ENCODE data around the gene POLG.

Gene POLG

GRCh38 chr15:89325039-89325803 is 9.4 kb downstream of the POLG start:
- DNase-seq = no peak

- DNase-seq = no peak
These were observed 10.8 kb downstream of the POLG start for GRCh38 chr15:89323825-89324224.

- no peak for DNase-seq
These were observed 11.8 kb downstream of the POLG start for GRCh38 chr15:89322822-89323221.

GRCh38 chr15:89321521-89322410 is 12.9 kb downstream of the POLG start:
- DNase-seq = no peak

GRCh38 chr15:89320200-89320599 is 14.4 kb downstream of the POLG start:
- DNase-seq = no peak

GRCh38 chr15:89319678-89320077 is 14.9 kb downstream of the POLG start:
- no peak for DNase-seq

- DNase-seq = no peak
These were observed 17.4 kb downstream of the POLG start for GRCh38 chr15:89317186-89317720.

GRCh38 chr15:89316504-89316903 is 18.1 kb downstream of the POLG start:
- DNase-seq = no peak

- DNase-seq = no peak
These were observed 19.2 kb downstream of the POLG start for GRCh38 chr15:89315375-89315929.

- no peak for DNase-seq
These were observed 24.6 kb downstream of the POLG start for GRCh38 chr15:89309993-89310392.

GRCh38 chr15:89308236-89308635 is 26.4 kb downstream of the POLG start:
- no peak for DNase-seq

GRCh38 chr15:89307791-89308190 is 26.8 kb downstream of the POLG start:
- no peak for DNase-seq

GRCh38 chr15:89307046-89307587 is 27.5 kb downstream of the POLG start:
- DNase-seq = no peak

GRCh38 chr15:89305395-89305794 is 29.2 kb downstream of the POLG start:
- DNase-seq = no peak

- no peak for DNase-seq
These were observed 30.6 kb downstream of the POLG start for GRCh38 chr15:89303986-89304385.

GRCh38 chr15:89301304-89302089 is 33.1 kb downstream of the POLG start:
- DNase-seq = no peak

- DNase-seq = no peak
These were observed 34.7 kb downstream of the POLG start for GRCh38 chr15:89299896-89300295.

GRCh38 chr15:89293012-89293411 is 41.6 kb downstream of the POLG start:
- DNase-seq = no peak

- DNase-seq = no peak
These were observed 42.6 kb downstream of the POLG start for GRCh38 chr15:89291934-89292438.

GRCh38 chr15:89283201-89283600 is 51.4 kb downstream of the POLG start:
- DNase-seq = no peak

GRCh38 chr15:89282631-89283030 is 52.0 kb downstream of the POLG start:
- no peak for DNase-seq

GRCh38 chr15:89278307-89278706 is 56.3 kb downstream of the POLG start:
- no peak for DNase-seq

Data from stimulated activated naive CD4-positive, alpha-beta T cell treated with Interleukin-2 at 50 U/mL for 16 hours (primary cell).